H1 (cell line): ENCODE data around the gene GTF2H1.

Experiments
- CEBPB ChIP-seq: IDR thresholded peaks from 2 replicates; pipeline ENCODE4 v1.6.1; 2012; ENCODE audit warnings: low read depth, low read length
- CTCF ChIP-seq, 3 experiments: IDR thresholded peaks; 1 replicate in 2 of 3; 2 replicates in 1 of 3; pipeline versions ENCODE4 v1.5.1 to v1.6.1; 2011; ENCODE audit warnings: low read length in 3 of 3, mild to moderate bottlenecking in 3 of 3, inconsistent platforms in 2 of 3, low read depth in 1 of 3, moderate library complexity in 1 of 3; ENCODE audit not compliant: insufficient read depth in 1 of 3; ENCODE audit errors: control extremely low read depth in 1 of 3
- EP300 ChIP-seq, 2 experiments: IDR thresholded peaks; 1 replicate in 1 of 2; 2 replicates in 1 of 2; pipeline ENCODE4 v1.6.1; 2011 to 2012; ENCODE audit warnings: low read depth in 2 of 2, low read length in 2 of 2, mild to moderate bottlenecking in 2 of 2, borderline replicate concordance in 1 of 2, inconsistent platforms in 1 of 2, moderate library complexity in 1 of 2
- EZH2 ChIP-seq: fragments of 200-600 bp; sonication (generic); IDR thresholded peaks from 2 replicates; pipeline ENCODE4 v1.7.1; 2012; ENCODE audit warnings: low read depth, mild to moderate bottlenecking, moderate library complexity, low read length, inconsistent platforms; ENCODE audit not compliant: severe bottlenecking
- GABPA ChIP-seq: IDR thresholded peaks from 2 replicates; pipeline ENCODE4 v1.6.1; 2011; ENCODE audit warnings: mild to moderate bottlenecking, low read length, moderate library complexity, borderline replicate concordance; ENCODE audit not compliant: insufficient read depth
- POLR2A ChIP-seq, 2 experiments: IDR thresholded peaks; 1 replicate in 1 of 2; 2 replicates in 1 of 2; pipeline ENCODE4 v1.6.1; 2011; ENCODE audit warnings: low read depth in 2 of 2, low read length in 2 of 2, mild to moderate bottlenecking in 2 of 2; ENCODE audit errors: control extremely low read depth in 1 of 2
- SP1 ChIP-seq: IDR thresholded peaks from 2 replicates; pipeline ENCODE4 v1.6.1; 2011; ENCODE audit warnings: low read depth, low read length
- USF2 ChIP-seq: IDR thresholded peaks from 2 replicates; pipeline ENCODE4 v1.6.1; 2011; ENCODE audit warnings: low read length, improper control_type of control experiment

GRCh38 chr11:18315893-18316292 lies 6.5 kb upstream of the GTF2H1 start:
- TF ChIP-seq EP300 (IDR thresholded peaks at IDR 0.05; ENCODE audit: borderline replicate concordance in 1 of 2, low read depth in 2 of 2, low read length in 2 of 2) (no peak), CTCF (IDR thresholded peaks at IDR 0.05; ENCODE audit: control extremely low read depth in 1 of 3, insufficient read depth in 1 of 3, low read depth in 1 of 3, low read length in 3 of 3) (no peak), GABPA (no peak), EZH2 (no peak), CEBPB (no peak), SP1 (no peak), POLR2A (IDR thresholded peaks at IDR 0.05; ENCODE audit: control extremely low read depth in 1 of 2, low read depth in 2 of 2, low read length in 2 of 2) (no peak), USF2 (no peak)
